ENCODE data around the gene EFCAB8.
A peak's percentile ranks its signal among the peaks of the same experiment; 100 is the strongest.
"Not testable (repeated sequence)": the region's sequence is repeated elsewhere in the genome, so short reads cannot be mapped to it uniquely, and the experiment has no call there.

The EFCAB8 gene

DNA sequence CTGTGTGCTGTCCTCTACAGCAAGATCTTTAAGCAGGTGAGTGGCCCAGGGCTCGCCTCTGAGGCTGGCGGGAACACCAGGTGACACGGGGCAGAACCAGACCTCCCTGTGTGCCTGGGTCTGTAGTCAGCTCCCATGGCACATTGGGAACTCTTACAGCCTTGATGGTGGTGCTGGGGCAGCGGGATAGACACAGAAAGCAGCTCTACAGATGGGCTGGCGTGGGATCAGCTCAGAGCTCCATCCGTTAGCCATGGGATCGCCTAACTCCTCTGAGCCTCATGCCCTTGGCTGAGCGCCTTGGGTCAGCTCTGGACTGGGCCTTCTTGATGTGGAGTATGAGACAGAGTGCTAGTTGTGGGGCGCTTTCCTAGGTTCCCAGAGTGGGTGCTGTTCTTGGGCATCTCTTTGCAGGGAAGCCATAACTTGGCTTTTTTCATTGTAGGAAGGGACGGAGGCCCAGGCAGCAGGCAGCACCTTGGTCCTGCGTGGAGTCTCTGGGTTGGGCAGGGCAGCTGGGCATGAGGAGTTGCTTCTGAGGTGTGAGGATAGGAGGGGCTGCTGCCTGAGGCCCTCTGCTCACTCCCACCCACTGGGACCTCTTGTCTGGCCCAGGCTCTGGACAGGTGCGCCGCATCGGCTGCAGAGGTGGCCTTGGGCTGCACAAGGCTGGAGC is 51.3 kb downstream of the EFCAB8 start:
- DNase-seq (ENCODE audit: low spot score) = no peak

DNA sequence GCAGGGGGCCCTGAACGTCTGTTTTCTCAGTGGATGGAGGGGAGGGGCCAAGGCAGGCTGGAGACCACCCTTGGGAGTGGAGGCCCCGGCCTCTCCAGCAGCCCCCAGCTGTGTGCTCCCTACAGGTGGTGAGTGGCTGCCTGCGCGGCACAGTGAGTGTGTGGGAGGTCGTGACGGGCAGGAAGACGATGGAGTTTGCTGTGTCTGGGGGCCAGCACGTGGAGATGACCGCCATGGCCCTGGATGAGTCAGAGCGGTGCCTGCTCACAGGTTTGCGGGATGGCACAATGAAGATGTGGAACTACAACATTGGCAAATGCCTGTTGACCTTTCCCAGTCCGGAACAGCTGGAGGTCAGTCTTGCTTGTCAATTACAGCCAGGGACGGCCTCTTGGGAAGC is 52.6 kb downstream of the EFCAB8 start:
- DNase-seq (ENCODE audit: low spot score) = no peak

DNA sequence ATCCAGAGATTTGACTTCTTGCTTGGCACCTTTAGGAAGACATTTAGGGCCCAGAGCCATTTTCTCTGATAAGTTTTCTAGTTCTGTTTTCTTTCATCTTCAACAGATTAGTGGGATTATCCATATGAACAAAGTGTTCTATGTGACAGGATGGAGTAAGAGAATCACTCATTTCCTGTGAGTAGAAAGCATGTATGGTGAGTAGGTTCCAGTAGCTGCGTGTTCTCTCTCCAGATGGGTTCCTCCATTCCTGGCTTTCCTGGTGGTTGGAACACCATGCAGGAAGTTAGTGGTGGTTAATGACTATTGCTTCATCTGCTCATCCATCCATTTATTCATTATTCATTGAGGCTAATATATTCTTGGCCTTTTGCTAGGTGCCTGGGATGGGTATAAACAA is 54.0 kb downstream of the EFCAB8 start:
- no peak for DNase-seq (ENCODE audit: low spot score)

DNA sequence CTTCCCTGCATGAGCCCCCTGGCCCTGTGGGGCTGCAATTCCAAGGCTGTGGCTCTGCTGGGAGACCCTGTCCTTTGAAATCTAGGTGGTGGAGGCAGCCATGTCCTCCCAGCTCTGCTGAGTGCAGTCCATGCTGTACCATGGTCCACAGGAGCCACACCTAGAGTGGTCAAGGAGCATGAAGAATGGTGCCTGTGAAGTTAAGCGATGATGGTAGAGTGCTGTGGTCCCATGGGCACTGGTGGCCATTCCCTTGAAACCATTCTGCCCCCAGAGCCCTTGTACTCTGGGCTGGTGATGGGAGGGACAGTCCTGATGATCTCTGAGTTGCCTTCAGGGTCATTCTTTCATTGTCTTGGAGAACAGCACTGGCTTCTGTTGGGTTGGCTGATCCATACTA is 55.3 kb downstream of the EFCAB8 start:
- no peak for DNase-seq (ENCODE audit: low spot score)

DNA sequence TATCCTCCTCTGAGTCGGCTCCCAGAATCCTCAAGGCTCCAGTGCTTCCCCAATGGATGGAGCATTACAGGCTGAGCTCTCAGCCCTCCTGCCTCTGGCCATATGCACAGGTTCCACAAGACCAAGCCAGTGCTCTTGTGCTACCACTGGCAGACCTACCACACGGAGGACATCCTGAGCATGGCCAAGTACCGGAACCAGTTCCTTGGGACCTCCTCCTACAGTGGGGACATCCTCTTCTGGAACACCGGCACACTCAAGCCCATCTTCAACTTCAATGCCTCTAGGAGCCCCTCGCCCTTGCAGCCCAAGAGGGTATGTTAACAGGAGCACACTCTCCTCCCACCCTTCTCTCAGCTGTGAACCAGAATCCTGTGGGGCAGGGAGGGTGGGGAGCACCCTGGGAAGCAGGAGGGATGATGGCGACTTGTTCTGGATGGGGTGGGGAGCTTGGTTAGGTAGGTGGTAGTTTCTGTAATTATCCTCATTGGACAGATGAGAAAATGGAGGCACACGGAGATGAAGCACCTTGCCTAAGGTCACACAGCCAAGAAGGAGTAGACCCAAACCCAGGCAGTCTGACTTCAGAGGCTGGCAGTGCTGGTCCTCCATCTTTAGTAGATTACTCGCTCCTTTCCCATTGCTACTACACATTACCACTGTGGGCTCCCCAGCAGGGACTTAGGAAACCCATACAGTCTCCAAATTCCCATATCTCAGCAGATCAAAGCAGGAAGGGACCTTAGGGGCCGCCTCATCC is 58.6 kb downstream of the EFCAB8 start:
- DNase-seq (ENCODE audit: low spot score) = no peak

DNA sequence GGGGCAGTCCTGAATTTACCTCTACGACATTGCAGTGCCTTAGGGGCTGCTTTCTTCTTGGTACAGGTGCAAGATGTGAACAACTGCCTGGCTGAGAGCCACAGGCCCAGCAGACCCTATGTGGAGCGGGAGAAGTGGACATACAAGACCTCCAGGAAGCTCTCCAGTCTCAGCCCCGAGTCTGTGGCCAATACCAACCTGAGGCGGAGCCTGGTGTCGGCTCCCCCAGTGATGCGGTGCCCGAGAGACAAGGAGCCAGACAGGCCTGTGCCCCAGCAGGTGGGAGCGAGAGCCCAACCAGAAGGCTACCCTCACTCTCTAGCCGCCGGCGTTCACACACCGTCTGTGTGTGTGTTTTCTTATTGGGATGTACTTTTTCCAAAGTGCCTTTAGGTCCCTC is 59.6 kb downstream of the EFCAB8 start:
- DNase-seq (ENCODE audit: low spot score) = no peak

DNA sequence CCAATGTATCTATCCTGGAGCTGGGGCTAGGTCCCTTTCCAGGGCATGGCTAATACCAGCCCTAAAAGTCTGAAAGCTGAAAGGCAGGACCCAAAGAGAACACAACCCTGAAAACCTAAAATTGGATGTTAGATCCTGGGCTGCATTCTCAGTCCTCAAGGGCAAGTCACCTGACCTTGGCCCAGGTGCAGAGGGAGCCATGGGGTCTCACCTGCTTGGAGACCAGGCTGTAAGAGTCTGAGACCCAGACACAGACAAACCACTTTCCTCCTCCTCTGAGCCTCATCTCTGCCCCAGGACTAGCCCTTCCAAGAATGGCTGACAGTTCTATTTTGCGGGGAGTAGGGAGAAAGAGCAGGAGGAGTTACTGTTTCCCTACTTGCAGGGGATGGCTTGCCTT is 60.0 kb downstream of the EFCAB8 start:
- DNase-seq (ENCODE audit: low spot score) = no peak

DNA sequence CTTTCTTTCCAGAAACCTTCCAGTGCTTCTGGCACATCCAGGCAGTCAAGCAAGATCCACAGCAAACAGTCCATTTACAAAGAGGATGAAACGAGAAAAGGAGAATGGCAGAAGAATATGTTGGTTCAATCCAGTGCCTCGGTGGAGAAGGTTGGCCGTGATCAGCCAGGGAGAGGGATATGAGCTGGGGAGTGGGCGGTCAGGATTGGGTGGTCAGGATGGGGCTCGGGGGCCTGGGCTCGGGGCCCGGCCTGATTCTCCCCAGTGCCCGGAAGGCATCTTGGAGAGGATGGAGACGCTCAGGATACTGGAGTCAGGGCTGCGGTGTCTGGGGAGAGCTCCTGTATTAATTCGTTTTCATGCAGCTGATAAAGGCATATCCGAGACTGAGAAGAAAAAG is 61.3 kb downstream of the EFCAB8 start:
- no peak for DNase-seq (ENCODE audit: low spot score)

DNA sequence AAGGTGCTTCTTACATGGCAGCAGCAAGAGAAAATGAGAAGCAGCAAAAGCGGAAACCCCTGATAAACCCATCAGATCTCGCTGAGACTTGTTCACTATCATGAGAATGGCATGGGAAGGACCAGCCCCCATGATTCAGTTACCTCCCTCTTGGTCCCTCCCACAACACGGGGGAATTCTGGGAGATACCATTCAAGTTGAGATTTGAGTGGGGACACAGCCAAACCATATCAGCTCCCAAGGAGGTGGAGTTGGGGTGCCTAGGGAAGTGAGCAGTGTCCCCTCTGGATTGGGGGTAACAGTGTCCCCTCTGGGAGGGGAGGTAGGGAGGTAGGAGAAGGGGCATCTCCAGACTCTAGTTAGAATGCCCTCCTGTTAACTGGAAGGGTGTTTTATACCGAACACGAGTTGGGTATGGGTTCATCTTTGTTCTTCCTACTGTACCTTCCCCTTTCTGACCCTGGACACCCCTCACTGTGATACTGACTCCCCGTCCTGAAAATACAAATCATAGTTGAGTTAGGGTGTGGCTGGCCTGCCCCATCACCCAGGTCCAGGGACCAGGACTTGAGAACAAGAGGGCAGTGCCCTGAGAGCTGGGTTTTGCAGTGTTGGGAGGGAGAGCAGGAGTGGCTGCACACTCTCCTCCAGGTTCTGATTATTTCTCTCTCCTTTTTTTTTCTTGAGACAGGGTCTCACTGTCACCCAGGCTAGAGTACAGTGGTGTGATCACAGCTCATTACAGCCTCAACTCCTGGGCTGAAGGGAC is 62.0 kb downstream of the EFCAB8 start:
- DNase-seq (ENCODE audit: low spot score) = no peak

DNA sequence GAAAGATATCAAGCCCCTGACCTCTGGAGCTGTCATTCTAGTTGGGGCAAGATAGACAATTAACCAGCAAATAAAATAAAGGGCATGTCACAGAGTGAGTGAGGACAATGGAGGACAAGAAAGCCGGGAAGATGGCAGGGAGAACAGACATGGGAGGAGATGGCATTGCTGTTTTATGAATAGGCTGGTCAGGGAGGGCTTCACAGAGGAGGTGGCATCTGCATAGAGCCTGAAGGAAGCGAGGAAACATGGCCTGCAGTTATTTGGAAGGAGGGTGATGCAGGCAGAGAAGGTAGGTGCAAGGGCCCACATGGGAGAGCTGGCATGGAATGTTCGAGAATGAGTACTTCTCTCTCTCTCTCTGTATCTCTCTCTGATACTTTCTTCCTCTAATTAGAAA is 63.7 kb downstream of the EFCAB8 start:
- DNase-seq (ENCODE audit: low spot score) = no peak

DNA sequence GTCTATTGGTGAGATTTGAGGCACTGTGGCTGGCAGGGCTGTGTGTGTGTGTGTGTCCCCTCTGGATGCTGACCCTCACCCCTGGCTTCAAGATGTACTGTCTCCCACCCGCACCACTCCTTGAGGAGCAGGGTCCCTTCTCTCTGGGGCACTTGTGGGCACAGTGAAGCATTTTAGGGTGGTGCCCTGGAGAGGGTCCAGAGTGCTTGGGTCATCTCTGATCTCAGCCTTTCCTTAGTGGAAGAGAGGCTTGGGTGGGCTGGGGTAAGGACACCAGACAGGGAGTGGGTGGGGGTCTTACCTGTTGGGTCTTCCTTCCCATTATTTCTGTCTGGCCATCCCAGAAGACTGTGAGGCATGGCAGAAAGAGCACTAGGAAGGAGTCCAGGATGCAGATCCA is 66.1 kb downstream of the EFCAB8 start:
- DNase-seq (ENCODE audit: low spot score) = no peak

DNA sequence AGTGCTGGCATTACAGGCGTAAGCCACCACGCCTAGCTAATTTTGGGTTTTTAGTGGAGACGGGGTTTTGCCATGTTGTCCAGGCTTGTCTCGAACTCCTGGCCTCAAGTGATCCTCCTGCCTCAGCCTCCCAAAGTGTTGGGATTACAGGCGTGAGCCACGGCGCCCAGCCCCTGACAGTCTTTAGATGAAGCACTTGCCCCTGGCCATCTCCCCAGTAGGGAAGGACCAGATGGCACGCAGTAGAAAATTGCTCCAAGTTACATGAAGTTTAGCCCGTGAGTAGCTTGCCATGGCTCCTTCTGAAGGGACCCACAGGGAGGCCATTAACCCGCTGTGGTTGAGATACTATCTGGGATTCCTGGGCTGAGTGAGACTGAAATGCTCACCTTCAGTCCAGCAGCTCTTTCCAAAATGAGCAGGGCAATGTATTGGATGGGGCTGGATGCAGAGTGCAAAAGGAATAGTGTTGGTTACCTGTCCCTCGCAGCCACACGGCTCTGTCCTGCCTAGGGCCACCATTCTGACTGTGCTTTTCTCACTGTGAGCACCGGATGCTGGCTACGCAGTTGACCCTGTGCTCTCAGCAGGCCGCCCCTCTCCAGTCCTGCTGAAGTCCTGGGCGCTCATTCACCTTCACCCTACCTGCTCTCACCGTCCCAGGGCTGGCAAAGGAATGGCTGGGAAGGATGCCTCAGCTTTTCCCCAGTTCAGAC is 66.9 kb downstream of the EFCAB8 start:
- DNase-seq (ENCODE audit: low spot score) = no peak

DNA sequence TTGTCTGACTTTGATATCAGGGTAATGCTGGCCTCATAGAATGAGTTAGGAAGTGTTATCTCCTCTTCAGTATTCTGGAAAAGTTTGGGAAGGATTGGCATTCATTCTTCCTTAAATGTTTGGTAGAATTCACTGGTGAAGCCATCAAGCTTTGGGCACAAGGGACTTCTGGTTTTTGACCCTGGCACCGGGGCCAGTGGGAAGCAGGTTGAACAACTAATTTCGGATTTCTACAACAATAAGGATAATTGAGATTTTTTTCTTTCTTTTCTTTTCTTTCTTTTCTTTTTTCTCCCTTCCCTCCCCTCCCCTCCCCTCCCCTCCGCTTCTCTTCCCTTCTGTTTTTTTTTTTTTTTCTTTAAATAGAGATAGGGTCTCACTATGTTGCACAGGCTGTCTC is 70.4 kb downstream of the EFCAB8 start:
- no peak for DNase-seq (ENCODE audit: low spot score)

DNA sequence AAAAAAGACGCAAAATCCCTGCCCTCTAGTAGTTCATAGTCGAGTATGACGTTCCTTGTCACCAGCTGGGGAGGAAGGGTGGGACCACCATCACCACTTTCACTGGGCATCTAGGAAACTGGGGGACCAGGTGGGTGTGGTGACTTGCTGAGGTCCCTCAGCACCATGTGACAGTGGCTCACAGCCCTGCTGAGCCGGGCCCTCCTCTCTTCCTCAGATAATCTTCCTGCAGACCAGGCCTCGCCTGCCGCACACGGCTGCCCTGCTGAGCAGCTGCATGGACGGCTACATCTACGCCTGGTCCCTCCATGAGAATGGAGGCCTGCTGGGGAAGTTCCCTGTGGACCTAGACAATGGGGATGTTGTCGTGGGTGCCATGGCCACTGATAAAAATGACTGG is 71.5 kb downstream of the EFCAB8 start:
- no peak for DNase-seq (ENCODE audit: low spot score)

DNA sequence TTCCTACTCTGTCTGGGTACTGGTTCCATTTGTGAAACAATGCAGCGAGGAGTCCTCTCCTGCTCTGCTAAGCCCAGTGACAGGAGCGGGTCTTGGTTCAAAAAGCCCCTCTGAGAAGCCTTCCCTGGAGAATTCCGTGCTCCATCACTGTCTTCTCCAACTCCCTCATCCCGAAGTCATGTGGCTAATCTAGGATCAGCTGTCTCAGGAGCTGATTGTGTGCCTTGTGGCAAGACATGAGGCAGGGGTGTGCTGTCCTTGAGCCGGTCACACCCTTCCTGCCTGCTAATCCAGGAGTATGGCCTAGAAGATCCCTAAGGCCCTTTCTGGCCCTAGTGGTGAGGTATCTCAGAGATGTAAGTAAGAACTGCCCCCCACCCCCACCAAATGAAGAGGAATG is 72.0 kb downstream of the EFCAB8 start:
- no peak for DNase-seq (ENCODE audit: low spot score)

DNA sequence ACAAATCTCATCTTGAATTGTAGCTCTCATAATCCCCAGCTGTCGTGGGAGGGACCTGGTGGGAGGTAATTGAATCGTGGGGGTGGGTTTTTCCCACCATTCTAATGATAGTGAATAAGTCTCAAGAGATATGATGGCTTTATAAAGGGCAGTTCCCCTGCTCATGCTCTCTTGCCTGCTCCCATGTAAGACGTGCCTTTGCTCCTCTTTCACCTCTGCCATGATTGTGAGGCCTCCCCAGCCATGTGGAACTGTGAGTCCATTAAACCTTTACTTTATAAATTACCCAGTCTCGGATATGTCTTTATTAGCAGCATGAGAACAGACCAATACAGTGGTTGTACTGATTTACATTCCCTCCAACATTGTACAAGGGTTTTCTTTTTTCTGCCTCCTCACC is 75.9 kb downstream of the EFCAB8 start:
- no peak for DNase-seq (ENCODE audit: low spot score)

DNA sequence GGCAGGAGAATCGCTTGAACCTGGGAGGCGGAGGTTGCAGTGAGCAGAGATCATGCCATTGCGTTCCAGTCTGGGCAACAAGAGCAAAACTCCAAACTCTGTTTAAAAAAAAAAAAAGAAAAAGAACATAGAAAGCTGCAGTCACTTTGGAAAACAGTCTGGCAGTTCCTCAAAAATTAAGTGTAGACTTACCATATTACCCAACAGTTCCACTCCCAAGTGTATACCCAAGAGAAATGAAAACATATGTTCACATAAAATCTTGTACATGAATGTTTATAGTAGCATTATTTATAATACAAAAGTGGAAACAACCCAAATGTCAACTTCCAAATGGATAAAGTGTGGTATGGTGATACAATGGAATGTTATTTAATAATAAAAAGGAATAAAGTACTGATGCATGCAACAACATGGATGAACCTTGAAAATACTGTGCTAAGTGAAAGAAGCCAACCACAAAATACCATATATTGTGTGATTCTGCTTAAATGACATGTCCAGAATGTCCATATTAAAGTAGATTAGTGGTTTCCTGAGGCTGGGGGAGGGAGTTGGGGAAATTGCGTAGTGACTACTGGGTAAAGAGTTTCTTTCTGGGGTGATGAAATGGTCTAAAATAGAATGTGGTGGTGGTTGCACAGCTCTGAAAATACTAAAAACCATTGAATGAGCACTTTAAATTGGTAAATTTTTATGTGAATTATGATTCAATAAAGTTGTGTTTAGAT is 82.6 kb downstream of the EFCAB8 start:
- DNase-seq (ENCODE audit: low spot score) = no peak

DNA sequence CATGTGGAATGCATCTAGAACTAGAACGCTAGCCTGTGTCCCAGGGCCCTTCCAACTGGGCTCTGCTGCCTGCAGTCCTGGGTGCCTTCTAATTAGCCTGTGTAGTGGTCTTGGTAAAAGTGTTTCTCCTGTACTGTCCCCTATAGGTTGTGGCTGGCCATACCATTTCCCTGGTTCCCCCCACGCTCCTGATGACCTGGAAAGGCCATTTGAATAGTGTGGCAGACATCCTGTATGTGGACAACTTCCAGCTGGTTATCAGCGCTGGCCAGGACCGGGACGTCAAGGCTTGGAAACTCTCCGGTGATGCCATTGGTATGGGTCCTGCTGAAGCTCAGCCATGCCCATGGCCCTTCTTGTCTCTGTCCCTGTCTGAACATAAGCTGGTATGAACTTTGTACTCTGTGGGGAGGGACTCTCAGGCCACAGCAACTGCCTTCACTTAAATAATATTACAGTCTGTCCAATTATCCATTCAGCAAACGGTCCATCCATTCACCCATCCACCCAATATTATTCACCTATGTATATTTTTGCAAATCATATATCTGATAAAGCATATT is 84.8 kb downstream of the EFCAB8 start:
- DNase-seq (ENCODE audit: low spot score) = no peak

DNA sequence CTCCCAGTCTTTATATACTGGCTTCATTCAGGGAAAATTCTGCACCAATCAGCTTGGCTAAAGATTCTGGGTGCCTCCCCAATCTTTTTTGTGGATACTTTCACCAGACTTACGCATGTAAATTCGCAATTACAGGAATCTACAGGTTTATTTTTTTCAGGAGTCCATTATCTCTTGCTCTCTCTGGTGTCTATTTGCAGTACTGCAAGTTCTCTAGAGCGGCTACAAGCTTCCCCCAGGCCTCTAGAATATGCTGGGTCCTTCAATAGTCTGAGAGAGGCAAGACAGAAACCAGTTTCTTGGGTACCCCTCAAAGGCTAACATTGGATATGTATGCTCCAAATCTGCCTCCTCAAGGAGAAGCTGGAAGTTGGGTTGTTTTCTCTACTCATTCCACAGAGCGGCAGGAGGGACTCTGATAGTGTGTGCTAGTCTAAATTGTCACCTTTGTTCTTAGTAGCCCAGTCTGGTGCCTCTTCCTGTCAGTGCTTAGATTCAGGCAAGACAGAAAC is 87.0 kb downstream of the EFCAB8 start:
- peak; percentile 57 for DNase-seq (ENCODE audit: low spot score)

DNA sequence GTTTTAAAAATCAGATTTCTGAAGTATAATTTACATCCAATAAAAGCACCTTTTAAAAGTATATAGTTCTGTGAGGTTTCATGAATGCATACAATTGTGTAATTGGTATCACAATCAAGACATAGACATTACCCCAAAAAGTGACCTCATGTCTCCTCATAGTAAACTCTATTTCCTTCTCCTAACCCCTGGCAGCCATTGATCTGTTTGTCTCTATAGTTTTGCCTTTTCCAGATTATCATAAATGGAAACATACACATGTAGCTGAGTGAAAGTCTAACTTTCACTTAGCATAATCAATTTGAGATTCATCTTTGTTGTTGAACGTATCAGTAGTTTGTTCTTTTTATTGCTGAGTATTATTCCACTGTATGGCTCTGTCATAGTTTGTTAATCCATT is 87.9 kb downstream of the EFCAB8 start:
- DNase-seq (ENCODE audit: low spot score) = no peak

DNA sequence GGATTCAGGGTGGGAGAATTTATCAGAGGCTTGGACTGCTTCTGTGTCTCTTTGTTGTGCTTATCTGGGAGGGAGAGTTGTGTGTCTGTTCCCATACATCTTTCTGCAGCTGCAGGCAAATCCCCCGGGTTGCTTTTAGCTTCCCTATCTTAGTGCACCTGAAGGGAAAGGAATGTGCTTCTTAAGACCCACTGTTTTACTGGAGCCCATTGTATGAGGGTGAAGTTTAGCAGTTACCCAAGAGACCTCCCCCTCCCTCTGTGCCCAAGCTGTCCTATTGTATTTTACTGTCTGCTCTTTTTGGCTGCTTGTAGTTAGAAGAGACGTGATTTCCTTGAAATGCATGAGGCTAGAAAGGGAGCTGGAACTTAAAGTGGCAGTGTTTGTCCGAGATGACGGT is 91.8 kb downstream of the EFCAB8 start:
- not testable (repeated sequence) for DNase-seq (ENCODE audit: low spot score)
